NT2/D1 (cell line): ENCODE data around the gene TNFRSF13B.

Experiments
- SUZ12 ChIP-seq: IDR thresholded peaks from 2 replicates; pipeline ENCODE4 v1.6.1; 2011; ENCODE audit not compliant: insufficient read length, insufficient read depth; ENCODE audit errors: extremely low read depth
- YY1 ChIP-seq: IDR thresholded peaks from 2 replicates; pipeline ENCODE4 v1.6.1; 2011; ENCODE audit not compliant: insufficient read length, insufficient read depth
- ZNF274 ChIP-seq: IDR thresholded peaks from 2 replicates; pipeline ENCODE4 v1.6.1; 2011; ENCODE audit warnings: mild to moderate bottlenecking, low read depth, low read length

DNA sequence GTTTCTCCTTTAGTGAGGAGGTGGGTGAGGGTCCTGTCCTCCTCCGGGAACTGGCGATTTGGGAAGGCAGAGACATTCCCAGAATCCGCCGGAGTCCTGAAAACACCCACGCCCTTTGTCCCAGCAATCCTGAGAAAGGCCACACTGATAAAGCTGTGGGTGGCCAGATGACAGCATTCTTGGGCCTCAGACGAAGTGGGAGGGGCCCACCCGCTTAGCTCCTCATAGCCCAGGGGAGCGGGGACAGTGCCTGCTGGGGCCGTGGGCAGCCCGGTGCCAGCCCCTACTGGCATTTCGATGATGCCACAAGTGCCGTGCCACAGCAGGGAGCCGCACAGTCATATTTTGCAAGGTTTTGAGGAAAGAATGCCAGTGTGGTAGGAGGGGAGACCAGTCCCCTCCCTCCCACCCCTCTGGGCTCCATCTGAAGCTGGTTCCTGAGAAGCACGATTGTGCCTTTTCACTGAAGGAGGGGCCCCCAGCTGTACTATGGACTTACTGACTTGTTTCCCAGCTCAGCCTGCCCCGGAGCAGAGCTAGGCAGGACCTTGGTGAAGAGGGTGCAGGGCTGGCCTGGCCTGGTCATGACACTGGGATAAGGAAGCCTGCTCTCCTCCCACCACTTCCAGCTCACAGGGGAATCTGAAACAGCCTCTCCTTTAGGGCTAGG, 49.4 kb upstream of the TNFRSF13B start:
- TF ChIP-seq ZNF274 (no peak), YY1 (no peak), SUZ12 (no peak)
